GM21423 (cell line): ENCODE measurements around the gene THSD7A.

Source experiments
- ATAC-seq: cut with Tn5 transposase; IDR thresholded peaks from one replicate; pipeline ENCODE4 v1.9.1; 2021; ENCODE audit warnings: mild to moderate bottlenecking, moderate library complexity; ENCODE audit not compliant: unreplicated experiment

Gene THSD7A

GRCh38 chr7:11648980-11649379 is 183.0 kb downstream of the THSD7A start:
- no peak for ATAC-seq

GRCh38 chr7:11648101-11648500 is 183.9 kb downstream of the THSD7A start:
- ATAC-seq, result no peak

- ATAC-seq, result no peak
These were observed 189.2 kb downstream of the THSD7A start for GRCh38 chr7:11642841-11643240.

- no peak for ATAC-seq
These were observed 189.7 kb downstream of the THSD7A start for GRCh38 chr7:11642276-11642675.

GRCh38 chr7:11638011-11638774 is 193.8 kb downstream of the THSD7A start:
- no peak for ATAC-seq

- ATAC-seq, result no peak
These were observed 195.7 kb downstream of the THSD7A start for GRCh38 chr7:11636274-11636673.

GRCh38 chr7:11633310-11633709 is 198.7 kb downstream of the THSD7A start:
- no peak for ATAC-seq

- no peak for ATAC-seq
These were observed 201.6 kb downstream of the THSD7A start for GRCh38 chr7:11630355-11630754.

- no peak for ATAC-seq
These were observed 206.3 kb downstream of the THSD7A start for GRCh38 chr7:11625669-11626068.

GRCh38 chr7:11623093-11623678 is 208.8 kb downstream of the THSD7A start:
- no peak for ATAC-seq

GRCh38 chr7:11620406-11621253 is 211.4 kb downstream of the THSD7A start:
- no peak for ATAC-seq

GRCh38 chr7:11616466-11616865 is 215.5 kb downstream of the THSD7A start:
- ATAC-seq, result no peak

GRCh38 chr7:11615174-11615573 is 216.8 kb downstream of the THSD7A start:
- ATAC-seq, result no peak

GRCh38 chr7:11613292-11613930 is 218.6 kb downstream of the THSD7A start:
- peak; percentile 66 for ATAC-seq

- no peak for ATAC-seq
These were observed 219.3 kb downstream of the THSD7A start for GRCh38 chr7:11612737-11613136.

- ATAC-seq, result no peak
These were observed 222.8 kb downstream of the THSD7A start for GRCh38 chr7:11609096-11609670.

- ATAC-seq, result no peak
These were observed 224.3 kb downstream of the THSD7A start for GRCh38 chr7:11607686-11608085.

- ATAC-seq, result no peak
These were observed 226.2 kb downstream of the THSD7A start for GRCh38 chr7:11605749-11606148.

GRCh38 chr7:11604505-11604904 is 227.5 kb downstream of the THSD7A start:
- no peak for ATAC-seq

GRCh38 chr7:11601761-11602160 is 230.2 kb downstream of the THSD7A start:
- ATAC-seq, result no peak

- ATAC-seq, result no peak
These were observed 238.7 kb downstream of the THSD7A start for GRCh38 chr7:11593322-11593721.
